CD4-positive, alpha-beta memory T cell (primary cell): ENCODE data around the gene AMBP. TPM values are rescaled to one million over a fixed set of nuclear protein-coding genes. Genes with fewer than 3 reads are reported as not detected.
A peak's percentile ranks its signal among the peaks of the same experiment; 100 is the strongest.

Experiments
- CTCF ChIA-PET: fragments of 350-600 bp; sonication (Branson Sonifier 250); formaldehyde crosslinking; loops from one replicate; lab custom pipeline; 2021; ENCODE audit warnings: inconsistent platforms; ENCODE audit not compliant: partially characterized antibody; lab: Charles Lee
- POLR2A ChIA-PET: fragments of 350-600 bp; sonication (Branson Sonifier 250); formaldehyde crosslinking; loops from one replicate; lab custom pipeline; 2021; ENCODE audit not compliant: partially characterized antibody; lab: Charles Lee
- DNase-seq, 5 donors: peaks; one replicate each; pipeline versions ENCODE4 v3.0.0 to v3.0.0-alpha.2; 2020 to 2022; ENCODE audit warnings: mixed read lengths in 1 of 5
- H3K27ac ChIP-seq: one replicate; pipeline ENCODE4 v1.7.0; 2013; ENCODE audit warnings: low read depth, low read length
- H3K27me3 ChIP-seq: 2 replicates; pipeline ENCODE4 v1.7.0; 2013; ENCODE audit warnings: mild to moderate bottlenecking, low read length, moderate library complexity; ENCODE audit not compliant: insufficient read depth
- H3K36me3 ChIP-seq: 2 replicates; pipeline ENCODE4 v1.7.0; 2013; ENCODE audit warnings: mild to moderate bottlenecking, low read length, moderate library complexity; ENCODE audit not compliant: insufficient read depth
- H3K4me1 ChIP-seq: 2 replicates; pipeline ENCODE4 v1.7.0; 2013; ENCODE audit warnings: mild to moderate bottlenecking, low read length, moderate library complexity; ENCODE audit not compliant: insufficient read depth
- H3K4me3 ChIP-seq, 2 donors: one replicate each; pipeline ENCODE4 v1.7.0; 2013; ENCODE audit warnings: low read length in 2 of 2, mild to moderate bottlenecking in 1 of 2
- H3K9me3 ChIP-seq, 2 donors: one replicate each; pipeline ENCODE4 v1.7.0; 2013; ENCODE audit warnings: low read length in 2 of 2, control low read depth in 1 of 2; ENCODE audit not compliant: control insufficient read depth in 1 of 2
- H3K27ac Mint-ChIP-seq, 7 donors: one replicate each; pipeline ENCODE4 v1.8.0; 2020 to 2021; ENCODE audit warnings: mixed read lengths in 7 of 7, mild to moderate bottlenecking in 6 of 7, inconsistent platforms in 3 of 7, moderate library complexity in 3 of 7
- H3K27me3 Mint-ChIP-seq, 2 donors: one replicate each; pipeline ENCODE4 v1.8.0; 2020 to 2021; ENCODE audit warnings: mixed read lengths in 2 of 2
- H3K36me3 Mint-ChIP-seq, 2 donors: one replicate each; pipeline ENCODE4 v1.8.0; 2020 to 2021; ENCODE audit warnings: mixed read lengths in 2 of 2, inconsistent platforms in 1 of 2, mild to moderate bottlenecking in 1 of 2
- H3K4me1 Mint-ChIP-seq, 4 donors: one replicate each; pipeline ENCODE4 v1.8.0; 2020 to 2021; ENCODE audit warnings: mixed read lengths in 4 of 4, mild to moderate bottlenecking in 1 of 4
- H3K4me3 Mint-ChIP-seq, 8 donors: one replicate each; pipeline ENCODE4 v1.8.0; 2020 to 2021; ENCODE audit warnings: mixed read lengths in 8 of 8, mild to moderate bottlenecking in 7 of 8, moderate library complexity in 6 of 8, inconsistent platforms in 3 of 8
- H3K9me3 Mint-ChIP-seq, 8 donors: one replicate each; pipeline ENCODE4 v1.8.0; 2020 to 2021; ENCODE audit warnings: mixed read lengths in 8 of 8, mild to moderate bottlenecking in 5 of 8, inconsistent platforms in 3 of 8, moderate library complexity in 1 of 8
- intact Hi-C: fragments of 100-400 bp; cut with micrococcal nuclease; formaldehyde crosslinking; loops from one replicate; pipeline ENCODE4 v1.15.1; 2023
- polyA plus RNA-seq, 2 donors: library from polyadenylated mRNA; unstranded; fragments of 300-500 nt; fragmentation: Illumina TruSeq; gene quantifications; one replicate each; pipeline ENCODE4 v1.2.3, GENCODE V29; 2021
- total RNA-seq, 2 experiments: library from RNA; stranded (reverse); gene quantifications; one replicate each; pipeline ENCODE4 v1.2.3, GENCODE V29; 2021

Gene AMBP
- total and polyA plus RNA-seq, 4 experiments from 2014 or later = not detected

DNA sequence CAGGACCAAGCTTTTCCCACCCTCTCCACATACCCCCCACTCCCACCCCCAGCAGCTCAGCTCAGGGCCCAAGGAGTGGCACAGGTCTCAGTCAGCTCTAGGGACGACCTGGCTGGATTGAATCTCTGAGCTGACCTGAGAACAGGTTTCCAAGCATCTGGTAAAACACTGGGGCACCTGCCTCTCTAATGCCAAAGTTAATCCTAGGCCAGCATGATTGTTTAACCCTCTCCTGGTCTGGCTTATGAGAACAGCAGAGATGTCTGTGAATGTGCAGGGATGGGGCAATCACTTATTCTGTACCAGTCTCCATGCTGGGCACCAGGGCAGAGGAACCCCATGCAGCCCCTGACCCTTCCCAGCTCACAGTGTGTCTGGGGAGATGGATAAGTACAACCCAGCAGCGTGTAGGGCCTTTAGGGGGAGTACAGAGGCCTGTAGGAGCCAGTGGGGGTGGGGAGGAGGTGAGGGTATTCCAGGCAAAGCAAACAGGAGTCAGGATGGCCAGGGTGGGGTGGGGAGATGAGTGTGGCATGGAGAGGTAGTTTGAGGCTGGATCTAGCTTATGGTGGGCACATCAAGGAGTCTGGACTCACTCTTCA, 21.7 kb upstream of the AMBP start:
- H3K36me3 ChIP-seq = no peaks in the 10 kb centered on the region
- POLR2A ChIA-PET = no interaction called here
- H3K9me3 ChIP-seq = no peaks in the 10 kb centered on the region
- DNase-seq = no peak
- Mint-ChIP-seq H3K27me3 (peaks cover 30 to 43% of the 10 kb centered on the region in 2 donors), H3K36me3 (no peaks in the 10 kb centered on the region), H3K4me1 (peaks cover 7 to 14% (median 11%) of the 10 kb centered on the region in 4 donors), H3K27ac (no peak overlapping the region), H3K4me3 (peak overlapping the region in 1 of 8 donors; percentile 39), H3K9me3 (peaks cover 3 to 10% (median 8%) of the 10 kb centered on the region in 8 donors)
- peaks cover 5% of the 10 kb centered on the region for H3K27me3 ChIP-seq
- no peak overlapping the region for H3K4me3 ChIP-seq
- intact Hi-C loops = no loop called here
- H3K27ac ChIP-seq = no peak overlapping the region
- peaks cover 5% of the 10 kb centered on the region for H3K4me1 ChIP-seq
- CTCF ChIA-PET = interaction anchor here (1.9 to 3.5 kb wide), 2 partner anchors 10 to 17 kb away, joined by 6 to 18 read pairs; no protein-coding TSS in a partner anchor

DNA sequence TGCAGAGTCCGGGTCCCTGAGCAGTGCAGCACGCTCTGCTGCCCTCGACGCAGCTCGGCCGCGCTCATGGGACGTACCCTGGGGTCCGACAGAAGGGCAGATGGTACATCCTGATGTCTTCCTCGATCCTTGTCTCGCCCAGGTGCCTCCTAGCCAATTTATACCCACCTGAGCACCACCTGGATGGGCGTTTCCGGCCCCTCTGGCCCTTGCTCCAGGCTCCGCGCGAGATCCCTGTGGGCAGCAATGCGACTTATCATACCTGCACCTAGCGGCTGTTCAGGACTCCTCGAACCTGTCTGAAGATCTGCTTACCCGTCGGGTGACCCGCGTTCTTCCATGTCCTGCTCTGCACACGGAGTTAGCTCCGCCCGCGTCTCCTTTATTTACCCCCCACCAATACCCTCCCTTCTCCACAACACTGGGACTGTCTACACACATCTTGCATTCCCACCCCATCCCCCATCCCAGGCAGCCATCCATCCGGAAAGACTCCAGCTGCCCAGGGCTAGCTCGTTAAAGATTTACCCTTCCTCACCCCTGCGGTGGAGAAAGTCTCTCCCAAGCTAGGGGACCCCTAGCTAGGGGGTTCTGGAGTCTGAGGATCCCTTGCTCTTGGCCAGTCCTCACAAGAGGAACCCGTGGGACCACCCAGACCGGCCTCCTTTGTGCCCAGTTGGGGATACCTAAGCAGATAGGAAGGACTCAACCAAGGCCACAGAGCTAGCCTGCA, 21.0 kb upstream of the AMBP start, which contains the start of gene KIF12:
KIF12 (minus strand) TSS at position 357 of the 733 bp plus-strand sequence; CDS start at position 341, 16 bp downstream.
- DNase-seq = no peak
- H3K27ac ChIP-seq = no peak within 1 kb of the TSS
- POLR2A ChIA-PET = no interaction called here
- Mint-ChIP-seq H3K4me1 (peaks cover 7 to 14% (median 11%) of the 10 kb centered on the region in 4 donors), H3K27me3 (peaks cover 32 to 46% of the 10 kb centered on the region in 2 donors), H3K4me3 (peak within 1 kb of the TSS in 5 of 8 donors; percentile 25 to 44 (median 39)), H3K36me3 (no peaks in the 10 kb centered on the region), H3K27ac (no peak within 1 kb of the TSS), H3K9me3 (peaks cover 3 to 10% (median 8%) of the 10 kb centered on the region in 8 donors)
- no peaks in the 10 kb centered on the region for H3K36me3 ChIP-seq
- peaks cover 5% of the 10 kb centered on the region for H3K27me3 ChIP-seq
- intact Hi-C loops = no loop called here
- no peaks in the 10 kb centered on the region for H3K9me3 ChIP-seq
- CTCF ChIA-PET = interaction anchor here (1.9 to 3.5 kb wide), 2 partner anchors 11 to 16 kb away, joined by 6 to 18 read pairs; no protein-coding TSS in a partner anchor
- peaks cover 5% of the 10 kb centered on the region for H3K4me1 ChIP-seq
- no peak within 1 kb of the TSS for H3K4me3 ChIP-seq

GRCh38 chr9:114098021-114098935, 20.2 kb upstream of the AMBP start:
- H3K27ac ChIP-seq = no peak overlapping the region
- H3K9me3 ChIP-seq = no peaks in the 10 kb centered on the region
- CTCF ChIA-PET = no interaction called here
- DNase-seq = peak in 1 of 5 donors; percentile 5
- POLR2A ChIA-PET = no interaction called here
- Mint-ChIP-seq H3K4me3 (peak overlapping the region in 4 of 8 donors; percentile 39 to 52 (median 42)), H3K9me3 (peaks cover 3 to 10% (median 8%) of the 10 kb centered on the region in 8 donors), H3K27me3 (peaks cover 32 to 51% of the 10 kb centered on the region in 2 donors), H3K36me3 (no peaks in the 10 kb centered on the region), H3K27ac (no peak overlapping the region), H3K4me1 (peaks cover 7 to 14% (median 11%) of the 10 kb centered on the region in 4 donors)
- H3K36me3 ChIP-seq = no peaks in the 10 kb centered on the region
- peaks cover 5% of the 10 kb centered on the region for H3K4me1 ChIP-seq
- intact Hi-C loops = no loop called here
- no peak overlapping the region for H3K4me3 ChIP-seq
- H3K27me3 ChIP-seq = peaks cover 5% of the 10 kb centered on the region

DNA sequence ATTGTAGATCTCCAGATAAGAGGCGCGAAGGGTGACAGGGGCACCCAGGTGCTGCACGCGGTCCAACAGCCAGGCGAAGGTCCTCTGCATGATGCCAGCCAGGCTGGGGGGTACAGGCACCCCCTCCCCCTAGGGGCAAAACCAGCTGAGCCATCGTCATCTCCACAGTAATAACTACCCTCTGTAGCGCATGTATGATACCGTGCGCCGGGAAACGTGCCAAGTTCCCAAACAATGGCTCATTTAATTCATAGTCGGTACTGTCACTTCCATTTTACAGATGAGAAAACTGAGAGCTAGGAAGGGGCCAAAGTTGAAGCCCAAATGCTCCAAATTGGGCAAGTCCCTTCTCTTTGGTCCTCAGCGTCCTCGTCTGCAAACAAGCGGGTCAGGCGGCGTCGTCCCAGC, 19.5 kb upstream of the AMBP start:
- peak overlapping the region in 6 of 8 donors; percentile 35 to 71 (median 52) for H3K4me3 Mint-ChIP-seq

DNA sequence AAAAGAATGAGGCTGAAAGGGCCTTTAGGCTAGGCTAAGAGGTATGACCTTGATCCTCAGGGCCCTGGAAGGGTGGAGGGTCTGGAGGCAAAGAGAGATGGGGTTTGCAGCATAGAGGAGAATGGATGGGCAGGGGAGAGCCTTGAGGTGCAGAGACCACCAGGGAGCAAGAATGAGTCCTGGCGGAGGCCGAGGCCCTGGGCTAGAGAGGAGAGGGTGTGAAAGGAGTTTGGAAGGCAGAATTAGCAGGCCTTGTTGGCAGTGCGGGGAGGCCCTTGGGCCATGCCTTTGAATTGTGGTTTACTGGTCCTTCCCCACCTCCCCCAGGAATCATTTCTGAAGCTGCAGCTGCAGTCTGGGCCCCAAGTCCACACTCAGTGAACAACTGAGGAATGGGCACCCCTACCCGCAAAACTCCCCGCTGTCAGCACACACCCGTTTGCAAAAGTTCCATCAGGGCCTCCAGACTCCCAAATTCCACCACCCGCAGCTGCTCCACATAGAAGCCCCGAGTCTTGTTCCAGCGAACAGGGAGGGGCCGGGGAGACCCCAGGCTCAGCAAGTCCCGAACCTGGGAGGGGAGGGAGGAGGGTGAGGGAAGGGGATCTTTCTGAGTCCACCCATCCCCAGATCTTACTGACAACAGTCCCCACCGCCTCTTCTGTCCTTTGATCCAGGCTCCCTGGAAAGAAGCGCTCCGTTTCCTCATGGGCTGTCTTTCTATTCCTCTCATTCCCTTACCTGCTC, 18.9 kb upstream of the AMBP start:
- Histone ChIP-seq H3K27me3 (peaks cover 5% of the 10 kb centered on the region), H3K9me3 (no peaks in the 10 kb centered on the region), H3K36me3 (no peaks in the 10 kb centered on the region), H3K4me1 (peaks cover 5% of the 10 kb centered on the region), H3K4me3 (no peak overlapping the region), H3K27ac (no peak overlapping the region)
- ChIA-PET CTCF (interaction anchor here (6.1 kb wide), 1 partner anchor 13 kb away, joined by 37 read pairs; no protein-coding TSS in a partner anchor), POLR2A (no interaction called here)
- no peak for DNase-seq
- intact Hi-C loops = no loop called here
- Mint-ChIP-seq H3K36me3 (no peaks in the 10 kb centered on the region), H3K4me1 (peaks cover 7 to 14% (median 11%) of the 10 kb centered on the region in 4 donors), H3K9me3 (peaks cover 3 to 9% (median 5%) of the 10 kb centered on the region in 8 donors), H3K27me3 (peaks cover 32 to 54% of the 10 kb centered on the region in 2 donors), H3K27ac (peak overlapping the region in 1 of 7 donors; percentile 59), H3K4me3 (peak overlapping the region in 7 of 8 donors; percentile 10 to 71 (median 54))

More for the DNA sequence above, 19.5 kb upstream of the AMBP start:
- Mint-ChIP-seq H3K9me3 (peaks cover 3 to 10% (median 8%) of the 10 kb centered on the region in 8 donors), H3K27me3 (peaks cover 32 to 54% of the 10 kb centered on the region in 2 donors), H3K4me1 (peaks cover 7 to 14% (median 11%) of the 10 kb centered on the region in 4 donors), H3K27ac (peak overlapping the region in 1 of 7 donors; percentile 59), H3K36me3 (no peaks in the 10 kb centered on the region)
- H3K27me3 ChIP-seq = peaks cover 5% of the 10 kb centered on the region
- intact Hi-C loops = no loop called here
- H3K36me3 ChIP-seq = no peaks in the 10 kb centered on the region
- CTCF ChIA-PET = no interaction called here
- no peak overlapping the region for H3K27ac ChIP-seq
- H3K4me1 ChIP-seq = peaks cover 5% of the 10 kb centered on the region
- POLR2A ChIA-PET = no interaction called here
- H3K9me3 ChIP-seq = no peaks in the 10 kb centered on the region
- no peak for DNase-seq
- H3K4me3 ChIP-seq = no peak overlapping the region

DNA sequence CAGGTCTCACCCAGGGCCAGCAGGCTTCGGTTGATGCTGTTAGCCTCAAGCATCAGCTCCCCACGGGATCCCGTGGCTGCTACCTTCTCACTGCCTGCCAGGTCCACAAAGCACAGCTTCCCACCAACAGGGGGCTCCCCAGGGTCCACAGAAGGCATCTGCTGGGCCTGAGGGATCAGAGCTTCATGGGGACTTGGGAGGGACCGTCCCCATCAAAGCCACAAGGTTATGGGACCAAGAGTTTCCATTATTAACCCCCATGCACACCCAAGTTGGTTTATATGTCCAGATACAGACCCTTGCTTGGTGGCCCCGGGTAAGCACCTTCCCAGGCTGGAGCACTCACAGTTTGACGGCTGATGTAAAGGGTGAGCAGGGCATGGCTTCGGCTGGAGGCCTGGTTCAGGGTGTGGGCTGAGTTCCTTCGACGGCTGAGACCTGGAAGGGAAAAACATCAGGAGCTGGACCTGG, 18.0 kb upstream of the AMBP start:
- Histone ChIP-seq H3K27ac (no peak overlapping the region), H3K36me3 (no peaks in the 10 kb centered on the region), H3K4me1 (peaks cover 5% of the 10 kb centered on the region), H3K27me3 (peaks cover 5% of the 10 kb centered on the region), H3K4me3 (no peak overlapping the region), H3K9me3 (no peaks in the 10 kb centered on the region)
- peak overlapping the region in 3 of 8 donors; percentile 32 to 68 (median 37) for H3K4me3 Mint-ChIP-seq
- intact Hi-C loops = no loop called here
- no peaks in the 10 kb centered on the region for H3K36me3 Mint-ChIP-seq
- ChIA-PET CTCF (interaction anchor here (6.1 kb wide), 1 partner anchor 12 kb away, joined by 37 read pairs; no protein-coding TSS in a partner anchor), POLR2A (no interaction called here)
- no peak for DNase-seq
- H3K9me3 Mint-ChIP-seq = peaks cover 0 to 2% (median 0%) of the 10 kb centered on the region in 8 donors
- H3K27me3 Mint-ChIP-seq = peaks cover 28 to 48% of the 10 kb centered on the region in 2 donors
- H3K27ac Mint-ChIP-seq = no peak overlapping the region
- H3K4me1 Mint-ChIP-seq = peaks cover 7 to 14% (median 11%) of the 10 kb centered on the region in 4 donors
